ENCODE measurements around the gene TENM3.

Gene TENM3

DNA sequence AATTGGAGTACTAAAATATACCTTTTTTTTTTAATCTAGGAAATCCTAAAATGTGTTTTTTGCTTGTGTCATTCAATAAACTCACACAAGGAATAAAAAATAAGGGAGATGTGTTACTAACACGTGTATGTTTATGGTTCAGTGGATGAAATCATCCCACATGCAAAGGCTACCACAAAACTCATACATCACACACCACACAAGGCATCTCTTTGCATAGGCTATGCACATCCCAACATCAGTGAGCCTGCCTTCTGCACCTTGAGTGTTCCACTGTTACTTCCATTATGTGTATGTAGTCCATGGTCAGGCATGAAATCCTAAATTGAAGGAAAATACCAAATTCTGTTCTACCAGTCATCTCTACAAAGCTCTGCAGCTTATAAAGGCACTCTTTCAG, 460.9 kb downstream of the TENM3 start:
- DNase-seq (ENCODE audit: insufficient read length, low spot score) (no peak), FAIRE-seq (no peak)
- TF ChIP-seq, protein P1, sequence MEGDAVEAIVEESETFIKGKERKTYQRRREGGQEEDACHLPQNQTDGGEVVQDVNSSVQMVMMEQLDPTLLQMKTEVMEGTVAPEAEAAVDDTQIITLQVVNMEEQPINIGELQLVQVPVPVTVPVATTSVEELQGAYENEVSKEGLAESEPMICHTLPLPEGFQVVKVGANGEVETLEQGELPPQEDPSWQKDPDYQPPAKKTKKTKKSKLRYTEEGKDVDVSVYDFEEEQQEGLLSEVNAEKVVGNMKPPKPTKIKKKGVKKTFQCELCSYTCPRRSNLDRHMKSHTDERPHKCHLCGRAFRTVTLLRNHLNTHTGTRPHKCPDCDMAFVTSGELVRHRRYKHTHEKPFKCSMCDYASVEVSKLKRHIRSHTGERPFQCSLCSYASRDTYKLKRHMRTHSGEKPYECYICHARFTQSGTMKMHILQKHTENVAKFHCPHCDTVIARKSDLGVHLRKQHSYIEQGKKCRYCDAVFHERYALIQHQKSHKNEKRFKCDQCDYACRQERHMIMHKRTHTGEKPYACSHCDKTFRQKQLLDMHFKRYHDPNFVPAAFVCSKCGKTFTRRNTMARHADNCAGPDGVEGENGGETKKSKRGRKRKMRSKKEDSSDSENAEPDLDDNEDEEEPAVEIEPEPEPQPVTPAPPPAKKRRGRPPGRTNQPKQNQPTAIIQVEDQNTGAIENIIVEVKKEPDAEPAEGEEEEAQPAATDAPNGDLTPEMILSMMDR (IDR thresholded peaks at IDR 0.05; ENCODE audit: insufficient read depth, missing control alignments) = no peak

DNA sequence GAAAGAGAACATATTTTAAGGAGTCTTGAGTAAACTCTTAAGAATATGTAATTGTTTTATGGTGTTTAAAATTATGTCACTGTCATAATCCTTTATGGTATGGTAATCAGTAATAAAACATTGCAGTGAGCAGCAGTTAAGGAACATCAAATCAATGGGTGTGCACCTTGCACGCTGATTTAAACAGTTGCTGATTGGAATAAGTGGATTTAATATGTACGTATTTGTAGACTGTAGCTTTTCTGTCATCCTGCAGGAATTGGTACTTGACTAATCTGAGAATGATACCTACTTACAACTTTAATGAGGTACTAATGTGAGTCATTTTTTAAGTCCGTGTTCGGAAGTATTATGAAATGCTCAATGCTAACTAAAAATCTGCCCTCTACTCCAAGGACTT, 461.7 kb downstream of the TENM3 start:
- TF ChIP-seq, protein P1 (IDR thresholded peaks at IDR 0.05; ENCODE audit: insufficient read depth, missing control alignments) = no peak
- DNase-seq (ENCODE audit: insufficient read length, low spot score) (no peak), FAIRE-seq (peak; percentile 86)

DNA sequence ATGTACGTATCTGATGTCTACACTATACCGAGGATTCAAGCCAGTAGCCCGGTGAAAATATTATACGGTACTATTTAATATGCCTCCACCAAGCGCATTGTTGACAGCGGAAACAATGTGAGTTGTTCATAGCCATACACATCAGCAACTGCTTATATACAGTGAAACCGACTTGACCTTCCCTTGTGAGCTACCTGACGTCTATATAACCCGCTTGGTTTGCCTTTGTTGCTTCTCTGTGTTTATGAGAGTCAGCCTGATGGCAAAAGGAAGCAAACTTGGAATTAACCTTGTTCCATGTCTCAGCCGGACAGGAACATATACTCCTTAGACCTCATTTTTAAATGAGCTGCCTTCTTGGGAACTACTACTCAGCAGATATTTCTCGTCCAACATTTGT, 462.2 kb downstream of the TENM3 start:
- no peak for FAIRE-seq
- no peak for DNase-seq (ENCODE audit: insufficient read length, low spot score)
- TF ChIP-seq, protein P1 (IDR thresholded peaks at IDR 0.05; ENCODE audit: insufficient read depth, missing control alignments) = no peak

DNA sequence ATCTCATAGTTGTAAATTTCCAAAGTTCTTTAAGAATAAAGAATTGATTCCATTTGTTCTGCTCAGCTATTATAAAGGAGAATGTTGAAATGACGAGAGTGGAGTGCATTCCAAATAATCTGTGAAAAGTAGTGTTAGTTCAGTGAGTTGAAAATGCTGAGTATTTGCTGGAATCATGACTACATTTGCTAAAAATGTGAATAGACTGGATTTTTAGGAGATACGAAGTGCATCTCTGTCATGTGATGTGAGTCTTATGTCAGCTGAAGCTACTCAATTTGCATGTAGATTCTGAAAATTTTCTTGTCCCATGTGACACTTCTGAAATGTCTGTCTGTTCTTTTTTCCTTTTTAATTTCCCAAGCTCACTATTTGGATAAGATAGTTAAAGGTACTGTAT, 468.0 kb downstream of the TENM3 start:
- FAIRE-seq (no peak), DNase-seq (ENCODE audit: insufficient read length, low spot score) (no peak)
- TF ChIP-seq, protein P1 (IDR thresholded peaks at IDR 0.05; ENCODE audit: insufficient read depth, missing control alignments) = no peak

DNA sequence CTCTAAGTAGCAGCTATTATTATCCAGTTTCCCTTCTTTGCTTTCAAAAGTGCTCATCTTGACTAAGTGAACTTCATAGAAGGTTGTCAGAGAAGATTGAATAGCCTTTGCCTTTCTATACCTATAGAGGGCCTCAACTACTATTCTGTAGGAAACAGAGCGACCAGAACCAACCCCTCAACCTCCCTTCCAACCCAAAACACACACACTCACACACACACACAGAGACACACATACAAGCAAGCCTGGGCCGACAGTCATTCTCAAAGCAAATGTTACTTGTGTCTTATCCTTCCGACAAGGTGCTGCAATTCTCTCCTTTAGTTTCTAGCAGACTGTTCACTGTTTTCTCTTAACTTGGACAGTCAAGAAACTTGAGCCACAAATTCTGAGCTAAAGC, 472.3 kb downstream of the TENM3 start:
- FAIRE-seq = no peak
- TF ChIP-seq, protein P1 (IDR thresholded peaks at IDR 0.05; ENCODE audit: insufficient read depth, missing control alignments) = no peak

DNA sequence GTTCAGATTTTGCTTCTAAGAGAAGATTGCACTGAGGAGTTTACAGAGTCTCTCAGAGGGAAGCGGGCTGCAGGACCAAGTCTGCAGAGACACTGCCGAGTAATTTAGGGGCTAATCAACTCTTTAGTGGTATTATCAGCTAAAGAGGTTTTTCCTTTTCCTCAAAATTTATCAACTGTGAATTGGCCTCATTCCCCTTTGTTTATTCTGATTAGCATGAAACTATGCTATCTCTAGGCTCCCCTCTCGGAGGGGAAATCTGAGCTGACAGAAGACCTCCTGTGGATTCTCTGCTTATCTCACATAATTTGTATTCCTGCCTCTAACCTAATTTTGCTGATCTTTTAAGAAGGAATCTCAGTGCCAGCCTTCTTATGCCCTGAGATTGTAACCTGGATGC, 473.0 kb downstream of the TENM3 start:
- FAIRE-seq (no peak), DNase-seq (ENCODE audit: insufficient read length, low spot score) (no peak)
- TF ChIP-seq, protein P1 (IDR thresholded peaks at IDR 0.05; ENCODE audit: insufficient read depth, missing control alignments) = no peak

More for the DNA sequence above, 472.3 kb downstream of the TENM3 start:
- DNase-seq (ENCODE audit: insufficient read length, low spot score) = no peak

DNA sequence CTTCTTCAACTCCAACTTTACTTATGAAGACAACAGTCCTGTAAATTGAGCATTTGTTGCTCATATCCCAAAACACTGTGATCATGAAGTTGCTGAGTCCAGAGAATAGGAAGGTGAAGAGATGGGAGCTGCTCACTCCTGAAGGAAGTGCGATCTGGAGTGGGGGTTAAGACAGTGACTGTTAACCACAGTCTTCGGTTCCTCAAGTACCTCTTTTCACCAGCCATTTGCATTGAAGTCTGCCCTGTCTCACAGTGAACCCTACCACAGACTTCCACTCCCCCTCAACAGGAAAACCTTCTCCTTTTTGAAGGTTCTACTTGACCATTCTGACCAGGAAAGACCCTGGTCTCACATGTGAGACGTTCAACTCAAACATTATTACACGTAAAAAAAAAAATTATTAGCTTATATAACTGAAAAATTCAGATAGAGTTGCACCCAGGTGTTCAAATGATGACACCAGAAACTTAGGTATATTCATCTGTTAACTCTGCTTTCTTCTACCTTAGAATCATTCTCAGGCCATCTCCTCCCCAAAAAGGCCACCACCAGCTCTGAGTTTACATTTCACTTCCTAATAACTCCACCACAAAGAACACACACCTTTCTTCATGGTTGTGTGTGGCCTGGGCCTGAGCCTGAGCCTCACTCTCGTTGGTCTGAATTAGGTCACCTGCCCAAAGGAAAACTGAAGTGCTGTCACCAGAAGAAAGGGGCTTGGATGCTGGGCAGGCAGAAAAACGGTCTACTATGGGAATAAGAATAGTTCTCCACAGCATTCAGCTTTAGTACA, 474.8 kb downstream of the TENM3 start:
- no peak for FAIRE-seq
- TF ChIP-seq, protein P1 (IDR thresholded peaks at IDR 0.05; ENCODE audit: insufficient read depth, missing control alignments) = no peak
- DNase-seq (ENCODE audit: insufficient read length, low spot score) = no peak

Measured in D721Med (cell line).